Stomach (tissue), 9 donors: ENCODE data around the gene KCNAB1. TPM values are rescaled to one million over a fixed set of nuclear protein-coding genes. Genes with fewer than 3 reads are reported as not detected.

Source experiments
- DNase-seq, 2 donors: peaks; one replicate each; pipeline versions ENCODE4 v3.0.0 to v3.0.0-alpha.2; 2013 to 2019
- H3K27ac ChIP-seq, 5 donors: fragments of 200-600 bp in 4 of 5; sonication (generic) in 4 of 5; one replicate each; pipeline ENCODE4 v1.5.1; 2013 to 2019; ENCODE audit warnings: mild to moderate bottlenecking in 1 of 5, moderate library complexity in 1 of 5
- H3K27me3 ChIP-seq, 3 donors: fragments of 200-600 bp; sonication (generic); one replicate each; pipeline ENCODE4 v1.5.1; 2017 to 2019; ENCODE audit warnings: mixed run types in 1 of 3
- H3K36me3 ChIP-seq, 4 donors: fragments of 200-600 bp; sonication (generic); 1 replicate in 3 of 4; 2 replicates in 1 of 4; pipeline ENCODE4 v1.5.1; 2016 to 2019
- H3K4me1 ChIP-seq, 4 donors: fragments of 200-600 bp; sonication (generic); one replicate each; pipeline ENCODE4 v1.5.1; 2016 to 2019
- H3K4me3 ChIP-seq, 4 donors: fragments of 200-600 bp; sonication (generic) in 3 of 4; one replicate each; pipeline ENCODE4 v1.5.1; 2016 to 2019; ENCODE audit warnings: mild to moderate bottlenecking in 1 of 4
- H3K9me3 ChIP-seq, 4 donors: fragments of 200-600 bp; sonication (generic); one replicate each; pipeline ENCODE4 v1.5.1; 2016 to 2019
- CTCF ChIP-seq, 7 experiments: fragments of 450-650 bp in 4 of 7; fragments of 200-600 bp in 3 of 7; sonication (generic) in 3 of 7; IDR thresholded peaks; one replicate each; pipeline ENCODE4 v1.5.1; 2016 to 2019; ENCODE audit warnings: antibody characterized with exemption in 7 of 7, control low read depth in 2 of 7, mild to moderate bottlenecking in 1 of 7
- EP300 ChIP-seq: sonication (generic); formaldehyde crosslinking; IDR thresholded peaks from one replicate; pipeline ENCODE4 v1.6.1; 2017; ENCODE audit warnings: antibody characterized with exemption
- POLR2A ChIP-seq, 4 donors: fragments of 450-650 bp; IDR thresholded peaks; one replicate each; pipeline ENCODE4 v1.6.1; 2016; ENCODE audit warnings: antibody characterized with exemption in 4 of 4, control low read depth in 2 of 4, mild to moderate bottlenecking in 1 of 4, moderate library complexity in 1 of 4
- POLR2AphosphoS5 ChIP-seq, 3 donors: sonication (generic); formaldehyde crosslinking; IDR thresholded peaks; one replicate each; pipeline ENCODE4 v1.6.1; 2016; ENCODE audit warnings: antibody characterized with exemption in 3 of 3
- WGBS, 5 donors: extraction: QIAGEN DNeasy Blood & Tissue Kit in 3 of 5; methylation state at CpG; one replicate each; pipeline versions ENCODE4 v1.1.5 to v1.1.7; 2013 to 2018; 5-methylcytosine and 5-hydroxymethylcytosine counted together
- intact Hi-C: fragments of 100-400 bp; cut with DNase I; formaldehyde crosslinking; loops from one replicate; pipeline ENCODE4 v1.15.1; 2023; ENCODE audit warnings: low total_unique reads
- polyA plus RNA-seq, 3 donors: library from polyadenylated mRNA; stranded (reverse); fragments of 200-250 nt; gene quantifications; one replicate each; pipeline ENCODE4 v1.2.3, GENCODE V29; 2013
- total RNA-seq, 5 donors: library from RNA; depleted of rRNA; stranded (reverse); fragments of >200 nt; gene quantifications; one replicate each; pipeline versions ENCODE4 v1.1.0 to v1.2.3, GENCODE V29; 2014 to 2016
- donor health status: healthy with polysubstance abuse.
- donor health status: Bipolar disorder and iron deficiency.
- donor health status: healthy.

Gene KCNAB1
- total and polyA plus RNA-seq, 8 donors, result 0.12 to 3.8 (median 0.29) TPM; not detected in 2

- no peaks in the 10 kb centered on the region for H3K27me3 ChIP-seq
- no peak overlapping the region for H3K4me3 ChIP-seq
- 20 to 51% (median 45%) methylated on average over 2 of the region's 2 CpGs for WGBS, 5 donors
- H3K4me1 ChIP-seq, result no peaks in the 10 kb centered on the region
- no peaks in the 10 kb centered on the region for H3K9me3 ChIP-seq
- H3K36me3 ChIP-seq, result no peaks in the 10 kb centered on the region
- intact Hi-C loops, result no loop called here
- TF ChIP-seq CTCF (IDR thresholded peaks at IDR 0.05) (no peak), POLR2A (IDR thresholded peaks at IDR 0.05) (no peak), EP300 (no peak), POLR2AphosphoS5 (IDR thresholded peaks at IDR 0.05) (no peak)
- DNase-seq, result no peak
- H3K27ac ChIP-seq, result no peak overlapping the region
Observed at GRCh38 chr3:156142702-156143101, 22.3 kb downstream of the KCNAB1 start.

DNA sequence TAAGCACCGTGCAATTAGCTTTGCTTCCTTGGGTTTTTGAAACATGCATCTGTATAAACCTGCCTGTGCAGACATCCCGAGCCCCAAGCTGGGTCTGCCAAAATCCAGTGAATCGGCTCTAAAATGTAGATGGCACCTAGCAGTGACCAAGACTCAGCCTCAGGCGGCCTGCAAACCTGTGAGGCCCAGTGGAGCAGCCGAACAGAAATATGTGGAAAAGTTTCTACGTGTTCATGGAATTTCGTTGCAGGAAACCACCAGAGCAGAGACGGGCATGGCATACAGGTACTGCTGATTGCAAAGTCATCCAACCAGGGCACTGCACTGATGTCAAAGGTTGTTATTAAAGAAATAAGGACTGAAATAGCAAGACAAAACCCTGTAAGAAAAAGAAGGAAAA, 22.8 kb downstream of the KCNAB1 start:
- 76 to 85% (median 78%) methylated on average over 8 of the region's 8 CpGs for WGBS, 5 donors
- no peaks in the 10 kb centered on the region for H3K9me3 ChIP-seq
- no peaks in the 10 kb centered on the region for H3K36me3 ChIP-seq
- no peak overlapping the region for H3K4me3 ChIP-seq
- H3K27ac ChIP-seq, result no peak overlapping the region
- TF ChIP-seq EP300 (no peak), CTCF (IDR thresholded peaks at IDR 0.05) (no peak)
- intact Hi-C loops, result no loop called here
- H3K4me1 ChIP-seq, result no peaks in the 10 kb centered on the region
- DNase-seq, result no peak
- H3K27me3 ChIP-seq, result no peaks in the 10 kb centered on the region

- no peaks in the 10 kb centered on the region for H3K9me3 ChIP-seq
- no peaks in the 10 kb centered on the region for H3K36me3 ChIP-seq
- no peak for DNase-seq
- no peak for TF ChIP-seq EP300
- TF ChIP-seq POLR2A (IDR thresholded peaks at IDR 0.05), result no peak
- no peak for TF ChIP-seq POLR2AphosphoS5 (IDR thresholded peaks at IDR 0.05)
- WGBS, 5 donors, result 88 to 99% (median 94%) methylated on average over 2 of the region's 2 CpGs
- H3K4me3 ChIP-seq, result no peak overlapping the region
- intact Hi-C loops, result no loop called here
- H3K27me3 ChIP-seq, result no peaks in the 10 kb centered on the region
- H3K4me1 ChIP-seq, result peaks cover 0 to 8% (median 3%) of the 10 kb centered on the region in 4 donors
- no peak overlapping the region for H3K27ac ChIP-seq
Observed at GRCh38 chr3:156144060-156144459, 23.7 kb downstream of the KCNAB1 start.

- H3K9me3 ChIP-seq, result no peaks in the 10 kb centered on the region
- WGBS, 5 donors, result 59 to 76% (median 65%) methylated on average over 4 of the region's 4 CpGs
- no peak for TF ChIP-seq EP300
- no peak for TF ChIP-seq POLR2A (IDR thresholded peaks at IDR 0.05)
- TF ChIP-seq POLR2AphosphoS5 (IDR thresholded peaks at IDR 0.05), result no peak
- no peak for TF ChIP-seq CTCF (IDR thresholded peaks at IDR 0.05)
- no peak overlapping the region for H3K4me3 ChIP-seq
- H3K27me3 ChIP-seq, result no peaks in the 10 kb centered on the region
- no peaks in the 10 kb centered on the region for H3K36me3 ChIP-seq
- H3K4me1 ChIP-seq, result peaks cover 7 to 26% (median 15%) of the 10 kb centered on the region in 4 donors
- peak in 1 of 2 donors; percentile 19 for DNase-seq
- no peak overlapping the region for H3K27ac ChIP-seq
- intact Hi-C loops, result no loop called here
Observed at GRCh38 chr3:156145866-156146265, 25.5 kb downstream of the KCNAB1 start.

DNA sequence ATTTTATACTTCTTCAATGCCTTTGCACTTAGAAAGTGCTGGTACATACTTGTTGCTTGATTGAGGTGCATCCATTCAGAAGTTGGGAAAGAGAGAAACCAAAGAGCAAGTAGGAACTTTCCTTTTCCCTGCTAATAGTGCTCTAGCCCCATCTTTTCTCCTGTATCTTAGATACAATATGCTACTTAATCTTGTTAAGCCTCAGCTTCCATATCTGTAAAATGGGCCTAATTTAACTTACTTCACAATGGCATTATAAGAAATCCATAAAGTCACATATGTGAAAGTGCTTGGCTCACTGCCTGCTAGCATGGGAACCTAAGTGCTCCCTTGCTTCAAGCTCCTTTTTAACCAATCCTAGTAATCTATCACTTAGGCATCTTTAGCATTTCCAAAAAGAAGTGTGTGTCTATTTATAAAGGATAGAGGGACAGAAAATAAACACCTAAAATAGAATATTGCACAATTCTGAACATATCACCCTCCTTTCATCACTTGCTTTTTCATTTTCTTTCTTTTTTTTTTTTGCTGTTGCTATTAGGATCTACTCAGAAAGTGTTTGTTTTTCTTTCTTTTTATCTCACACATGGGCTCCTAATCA, 28.1 kb downstream of the KCNAB1 start:
- Histone ChIP-seq H3K27ac (peak overlapping the region in 3 of 5 donors; percentile 16 to 67 (median 60)), H3K4me3 (no peak overlapping the region), H3K4me1 (peaks cover 7 to 29% (median 15%) of the 10 kb centered on the region in 4 donors), H3K9me3 (no peaks in the 10 kb centered on the region), H3K27me3 (no peaks in the 10 kb centered on the region), H3K36me3 (no peaks in the 10 kb centered on the region)
- peak in 1 of 2 donors; percentile 12 for DNase-seq
- TF ChIP-seq POLR2AphosphoS5 (IDR thresholded peaks at IDR 0.05) (no peak), EP300 (no peak), CTCF (IDR thresholded peaks at IDR 0.05) (no peak), POLR2A (IDR thresholded peaks at IDR 0.05) (no peak)
- intact Hi-C loops, result no loop called here
